Measurements from ENCODE around the gene CYRIA. TPM values are rescaled to one million over a fixed set of nuclear protein-coding genes. Genes with fewer than 3 reads are reported as not detected.
A peak's percentile ranks its signal among the peaks of the same experiment; 100 is the strongest.

The CYRIA gene
- total RNA-seq, 1 donor from 2014 or later, result 9.3 TPM

- DNase-seq, result peak; percentile 23
Observed at GRCh38 chr2:16666449-16666801, 791 bp upstream of the CYRIA start.

- no peak for DNase-seq
Observed at GRCh38 chr2:16664809-16665747, 556 bp downstream of the CYRIA start.

- DNase-seq, result peak; percentile 32
Observed at GRCh38 chr2:16664052-16664731, 1.4 kb downstream of the CYRIA start.

GRCh38 chr2:16663121-16663905 lies 2.3 kb downstream of the CYRIA start:
- DNase-seq, result no peak

GRCh38 chr2:16661936-16662839 lies 3.4 kb downstream of the CYRIA start:
- no peak for DNase-seq

GRCh38 chr2:16661526-16661925 lies 4.1 kb downstream of the CYRIA start:
- no peak for DNase-seq

GRCh38 chr2:16660556-16660955 lies 5.1 kb downstream of the CYRIA start:
- DNase-seq, result no peak

- no peak for DNase-seq
Observed at GRCh38 chr2:16660114-16660513, 5.5 kb downstream of the CYRIA start.

GRCh38 chr2:16658076-16658739 lies 7.4 kb downstream of the CYRIA start:
- DNase-seq, result no peak

GRCh38 chr2:16657671-16658070 lies 8.0 kb downstream of the CYRIA start:
- DNase-seq, result no peak

- no peak for DNase-seq
Observed at GRCh38 chr2:16656784-16657391, 8.7 kb downstream of the CYRIA start.

GRCh38 chr2:16655905-16656642 lies 9.6 kb downstream of the CYRIA start:
- no peak for DNase-seq

GRCh38 chr2:16655445-16655837 lies 10.2 kb downstream of the CYRIA start:
- DNase-seq, result no peak

- DNase-seq, result no peak
Observed at GRCh38 chr2:16654833-16655444, 10.7 kb downstream of the CYRIA start.

- no peak for DNase-seq
Observed at GRCh38 chr2:16653799-16654198, 11.8 kb downstream of the CYRIA start.

- no peak for DNase-seq
Observed at GRCh38 chr2:16653083-16653375, 12.6 kb downstream of the CYRIA start.

GRCh38 chr2:16652296-16653082 lies 13.1 kb downstream of the CYRIA start:
- DNase-seq, result no peak

GRCh38 chr2:16650287-16651249 lies 15.1 kb downstream of the CYRIA start:
- DNase-seq, result no peak
